Prostate gland (tissue), 2 donors: ENCODE results near the gene SCIN. TPM values are rescaled to one million over a fixed set of nuclear protein-coding genes. Genes with fewer than 3 reads are reported as not detected.

ENCODE experiments used
- small RNA-seq, 2 donors: library from RNA; depleted of rRNA; stranded (forward); fragments of <200 nt; gene quantifications; one replicate each; pipeline ENCODE3, GENCODE V24; 2016
- total RNA-seq, 2 donors: library from RNA; depleted of rRNA; stranded (reverse); fragments of >200 nt; gene quantifications; one replicate each; pipeline ENCODE4 v1.1.0, GENCODE V29; 2016

The SCIN gene
- total RNA-seq, 2 donors from 2014 or later, result 7.6 to 12.2 TPM

Small RNAs within 50 kb of the gene (small RNA-seq; reads per million reads assigned to genes)
- 0 reads per million in 2 donors for gene RF00264

Other genes with a start within 250 kb of the SCIN start
- gene VWDE, start 166.9 kb upstream of the SCIN start, total RNA-seq, result 1 to 10 TPM; 2.7 to 3.2 TPM
- 10 to 100 TPM; 34.3 to 37.3 TPM for gene ARL4A, start 116.9 kb downstream of the SCIN start, total RNA-seq